Measurements from ENCODE around the gene ODC1.
A peak's percentile ranks its signal among the peaks of the same experiment; 100 is the strongest.

The ODC1 gene

GRCh38 chr2:10451819-10452218, 3.7 kb upstream of the ODC1 start:
- TF ChIP-seq ZNF121 (tag by site-specific recombination; IDR thresholded peaks at IDR 0.05): no peak
- 0 out of 2 replicates have a peak, but pooled peaks have one; percentile 15 for TF ChIP-seq ZNF335 (tag by site-specific recombination; conservative IDR thresholded peaks at IDR 0.05)
- TF ChIP-seq ZNF202 (tag by site-specific recombination; IDR thresholded peaks at IDR 0.05; ENCODE audit: borderline replicate concordance): no peak
- TF ChIP-seq ZNF792 (tag by site-specific recombination; IDR thresholded peaks at IDR 0.05): no peak
- H3K4me3 ChIP-seq (ENCODE audit: low read depth, low read length): no peak overlapping the region
- H3K36me3 ChIP-seq (ENCODE audit: control insufficient read depth in 2 of 2, insufficient read depth in 1 of 2, low read length in 2 of 2): no peaks in the 10 kb centered on the region
- H3K27ac ChIP-seq (ENCODE audit: extremely low read depth, low read depth, low read length): no peak overlapping the region
- H3K4me1 ChIP-seq (ENCODE audit: control insufficient read depth, insufficient read depth, low read length): peaks cover 6% of the 10 kb centered on the region; the same call in 1 of the 2 replicates
- H3K9me3 ChIP-seq (ENCODE audit: control insufficient read depth, insufficient read depth, low read depth, low read length): no peaks in the 10 kb centered on the region
- CTCF ChIA-PET: interaction anchor here (0.6 to 1.3 kb wide), 3 partner anchors 17 to 190 kb away, joined by 3 to 4 read pairs (median 4); no protein-coding TSS in a partner anchor
- POLR2A ChIA-PET: interaction anchor here (0.6 kb wide), 1 partner anchor 144 kb away, joined by 4 read pairs; no protein-coding TSS in a partner anchor

DNA sequence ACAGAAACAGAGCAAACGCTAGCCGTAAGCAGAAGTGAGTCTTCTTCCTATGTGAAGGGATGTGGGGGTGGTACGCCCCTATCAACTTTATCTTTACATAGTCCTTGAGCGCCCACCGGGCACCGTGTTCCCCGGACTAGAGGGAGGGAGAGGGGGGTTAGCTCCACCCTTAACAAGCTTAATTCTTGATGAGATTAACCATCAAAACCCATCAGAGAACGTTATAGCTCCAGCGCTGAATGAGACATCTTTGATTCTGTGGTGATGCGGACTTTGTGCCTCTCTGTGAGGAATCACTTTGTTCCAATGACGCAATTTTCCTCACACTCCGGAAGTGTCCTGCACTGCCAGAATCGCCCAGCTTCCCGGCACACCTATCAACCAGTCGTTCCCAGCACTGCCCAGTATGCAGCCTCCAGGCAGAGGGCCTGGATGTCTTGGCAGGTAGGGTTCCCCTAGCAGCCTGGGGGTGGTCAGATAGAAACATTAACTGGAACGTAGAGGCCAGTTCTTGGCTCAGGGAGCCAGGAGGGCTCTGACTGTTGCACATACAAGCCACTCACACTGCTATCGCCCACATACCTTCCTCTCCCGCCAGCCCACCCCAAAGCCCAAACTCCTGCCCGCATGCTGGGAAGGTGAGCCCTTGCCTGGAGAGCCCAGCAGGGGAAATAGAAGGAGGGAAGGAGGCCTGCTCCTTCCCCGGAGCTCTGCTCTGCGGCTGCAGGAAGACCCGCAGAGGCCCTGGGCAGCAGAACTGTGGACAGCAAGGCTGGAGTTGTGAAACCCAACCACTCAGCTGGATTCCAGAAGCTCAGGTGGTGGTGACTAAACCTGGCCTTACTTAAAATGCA, 1.9 kb upstream of the ODC1 start:
- ChIA-PET POLR2A (interaction anchor here (0.6 kb wide), 1 partner anchor 312 kb away, joined by 5 read pairs; no protein-coding TSS in a partner anchor), CTCF (interaction anchor here (0.6 to 4.7 kb wide), 3 partner anchors 11 to 210 kb away, joined by 3 to 16 read pairs (median 4); no protein-coding TSS in a partner anchor)
- Histone ChIP-seq H3K36me3 (ENCODE audit: control insufficient read depth in 2 of 2, insufficient read depth in 1 of 2, low read length in 2 of 2) (peaks cover 0 to 4% of the 10 kb centered on the region in 2 experiments; a peak in 1 of 3 replicates), H3K27ac (ENCODE audit: extremely low read depth, low read depth, low read length) (no peak overlapping the region), H3K4me3 (ENCODE audit: low read depth, low read length) (no peak overlapping the region), H3K4me1 (ENCODE audit: control insufficient read depth, insufficient read depth, low read length) (peaks cover 11% of the 10 kb centered on the region), H3K9me3 (ENCODE audit: control insufficient read depth, insufficient read depth, low read depth, low read length) (no peaks in the 10 kb centered on the region)
- TF ChIP-seq ZNF37A (tag by site-specific recombination; IDR thresholded peaks at IDR 0.05) (no peak), ZNF473 (tag by site-specific recombination; IDR thresholded peaks at IDR 0.05) (no peak), ZIC2 (tag by site-specific recombination; IDR thresholded peaks at IDR 0.05) (peak; percentile 84), ZNF664 (tag by site-specific recombination; IDR thresholded peaks at IDR 0.05) (no peak), ZNF16 (tag by site-specific recombination; IDR thresholded peaks at IDR 0.05; ENCODE audit: low read depth) (no peak), GLIS1 (tag by site-specific recombination; IDR thresholded peaks at IDR 0.05) (no peak), ZNF561 (tag by site-specific recombination; IDR thresholded peaks at IDR 0.05; ENCODE audit: borderline replicate concordance) (no peak), HIC1 (tag by site-specific recombination; IDR thresholded peaks at IDR 0.05) (no peak), ZNF777 (tag by site-specific recombination; IDR thresholded peaks at IDR 0.05; ENCODE audit: borderline replicate concordance) (no peak), BCL11A (tag by site-specific recombination; IDR thresholded peaks at IDR 0.05; ENCODE audit: low read depth) (no peak), ZNF670 (tag by site-specific recombination; IDR thresholded peaks at IDR 0.05; ENCODE audit: low read depth) (no peak), ZNF600 (tag by site-specific recombination; IDR thresholded peaks at IDR 0.05) (0 out of 2 replicates have a peak, but pooled peaks have one; percentile 63)
- TF ChIP-seq, protein P1, sequence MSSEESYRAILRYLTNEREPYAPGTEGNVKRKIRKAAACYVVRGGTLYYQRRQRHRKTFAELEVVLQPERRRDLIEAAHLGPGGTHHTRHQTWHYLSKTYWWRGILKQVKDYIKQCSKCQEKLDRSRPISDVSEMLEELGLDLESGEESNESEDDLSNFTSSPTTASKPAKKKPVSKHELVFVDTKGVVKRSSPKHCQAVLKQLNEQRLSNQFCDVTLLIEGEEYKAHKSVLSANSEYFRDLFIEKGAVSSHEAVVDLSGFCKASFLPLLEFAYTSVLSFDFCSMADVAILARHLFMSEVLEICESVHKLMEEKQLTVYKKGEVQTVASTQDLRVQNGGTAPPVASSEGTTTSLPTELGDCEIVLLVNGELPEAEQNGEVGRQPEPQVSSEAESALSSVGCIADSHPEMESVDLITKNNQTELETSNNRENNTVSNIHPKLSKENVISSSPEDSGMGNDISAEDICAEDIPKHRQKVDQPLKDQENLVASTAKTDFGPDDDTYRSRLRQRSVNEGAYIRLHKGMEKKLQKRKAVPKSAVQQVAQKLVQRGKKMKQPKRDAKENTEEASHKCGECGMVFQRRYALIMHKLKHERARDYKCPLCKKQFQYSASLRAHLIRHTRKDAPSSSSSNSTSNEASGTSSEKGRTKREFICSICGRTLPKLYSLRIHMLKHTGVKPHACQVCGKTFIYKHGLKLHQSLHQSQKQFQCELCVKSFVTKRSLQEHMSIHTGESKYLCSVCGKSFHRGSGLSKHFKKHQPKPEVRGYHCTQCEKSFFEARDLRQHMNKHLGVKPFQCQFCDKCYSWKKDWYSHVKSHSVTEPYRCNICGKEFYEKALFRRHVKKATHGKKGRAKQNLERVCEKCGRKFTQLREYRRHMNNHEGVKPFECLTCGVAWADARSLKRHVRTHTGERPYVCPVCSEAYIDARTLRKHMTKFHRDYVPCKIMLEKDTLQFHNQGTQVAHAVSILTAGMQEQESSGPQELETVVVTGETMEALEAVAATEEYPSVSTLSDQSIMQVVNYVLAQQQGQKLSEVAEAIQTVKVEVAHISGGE (tag by site-specific recombination; conservative IDR thresholded peaks at IDR 0.05; ENCODE audit: low read depth): no peak
- TF ChIP-seq, protein P2, sequence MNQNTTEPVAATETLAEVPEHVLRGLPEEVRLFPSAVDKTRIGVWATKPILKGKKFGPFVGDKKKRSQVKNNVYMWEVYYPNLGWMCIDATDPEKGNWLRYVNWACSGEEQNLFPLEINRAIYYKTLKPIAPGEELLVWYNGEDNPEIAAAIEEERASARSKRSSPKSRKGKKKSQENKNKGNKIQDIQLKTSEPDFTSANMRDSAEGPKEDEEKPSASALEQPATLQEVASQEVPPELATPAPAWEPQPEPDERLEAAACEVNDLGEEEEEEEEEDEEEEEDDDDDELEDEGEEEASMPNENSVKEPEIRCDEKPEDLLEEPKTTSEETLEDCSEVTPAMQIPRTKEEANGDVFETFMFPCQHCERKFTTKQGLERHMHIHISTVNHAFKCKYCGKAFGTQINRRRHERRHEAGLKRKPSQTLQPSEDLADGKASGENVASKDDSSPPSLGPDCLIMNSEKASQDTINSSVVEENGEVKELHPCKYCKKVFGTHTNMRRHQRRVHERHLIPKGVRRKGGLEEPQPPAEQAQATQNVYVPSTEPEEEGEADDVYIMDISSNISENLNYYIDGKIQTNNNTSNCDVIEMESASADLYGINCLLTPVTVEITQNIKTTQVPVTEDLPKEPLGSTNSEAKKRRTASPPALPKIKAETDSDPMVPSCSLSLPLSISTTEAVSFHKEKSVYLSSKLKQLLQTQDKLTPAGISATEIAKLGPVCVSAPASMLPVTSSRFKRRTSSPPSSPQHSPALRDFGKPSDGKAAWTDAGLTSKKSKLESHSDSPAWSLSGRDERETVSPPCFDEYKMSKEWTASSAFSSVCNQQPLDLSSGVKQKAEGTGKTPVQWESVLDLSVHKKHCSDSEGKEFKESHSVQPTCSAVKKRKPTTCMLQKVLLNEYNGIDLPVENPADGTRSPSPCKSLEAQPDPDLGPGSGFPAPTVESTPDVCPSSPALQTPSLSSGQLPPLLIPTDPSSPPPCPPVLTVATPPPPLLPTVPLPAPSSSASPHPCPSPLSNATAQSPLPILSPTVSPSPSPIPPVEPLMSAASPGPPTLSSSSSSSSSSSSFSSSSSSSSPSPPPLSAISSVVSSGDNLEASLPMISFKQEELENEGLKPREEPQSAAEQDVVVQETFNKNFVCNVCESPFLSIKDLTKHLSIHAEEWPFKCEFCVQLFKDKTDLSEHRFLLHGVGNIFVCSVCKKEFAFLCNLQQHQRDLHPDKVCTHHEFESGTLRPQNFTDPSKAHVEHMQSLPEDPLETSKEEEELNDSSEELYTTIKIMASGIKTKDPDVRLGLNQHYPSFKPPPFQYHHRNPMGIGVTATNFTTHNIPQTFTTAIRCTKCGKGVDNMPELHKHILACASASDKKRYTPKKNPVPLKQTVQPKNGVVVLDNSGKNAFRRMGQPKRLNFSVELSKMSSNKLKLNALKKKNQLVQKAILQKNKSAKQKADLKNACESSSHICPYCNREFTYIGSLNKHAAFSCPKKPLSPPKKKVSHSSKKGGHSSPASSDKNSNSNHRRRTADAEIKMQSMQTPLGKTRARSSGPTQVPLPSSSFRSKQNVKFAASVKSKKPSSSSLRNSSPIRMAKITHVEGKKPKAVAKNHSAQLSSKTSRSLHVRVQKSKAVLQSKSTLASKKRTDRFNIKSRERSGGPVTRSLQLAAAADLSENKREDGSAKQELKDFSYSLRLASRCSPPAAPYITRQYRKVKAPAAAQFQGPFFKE (tag by site-specific recombination; IDR thresholded peaks at IDR 0.05; ENCODE audit: borderline replicate concordance): no peak
